CD14-positive monocyte (primary cell): ENCODE results near the gene EPB41L2. TPM values are rescaled to one million over a fixed set of nuclear protein-coding genes. Genes with fewer than 3 reads are reported as not detected.

Experiments used
- DNase-seq, 3 donors: peaks; one replicate each; pipeline ENCODE4 v3.0.0-alpha.2; 2011 to 2022
- H2AFZ ChIP-seq: 2 replicates; pipeline ENCODE4 v1.6.0; 2012; ENCODE audit warnings: mild to moderate bottlenecking, low read depth, low read length, inconsistent platforms; ENCODE audit not compliant: insufficient read depth, poor library complexity, severe bottlenecking
- H3K27ac ChIP-seq, 2 donors: 1 replicate in 1 of 2; 2 replicates in 1 of 2; pipeline ENCODE4 v1.5.1; 2012 to 2013; ENCODE audit warnings: low read length in 2 of 2, control low read depth in 1 of 2, inconsistent platforms in 1 of 2, low read depth in 1 of 2, mild to moderate bottlenecking in 1 of 2
- H3K27me3 ChIP-seq, 2 donors: one replicate each; pipeline versions ENCODE4 v1.6.0 to v1.6.1; 2011 to 2013; ENCODE audit warnings: low read length in 2 of 2; ENCODE audit not compliant: control insufficient read depth in 2 of 2, insufficient read depth in 2 of 2
- H3K36me3 ChIP-seq, 2 donors: replicated peaks in 1 of 2; 1 replicate in 1 of 2; 2 replicates in 1 of 2; pipeline versions ENCODE4 v1.5.1 to v1.6.1; 2012 to 2013; ENCODE audit warnings: low read length in 2 of 2, control low read depth in 1 of 2, inconsistent platforms in 1 of 2, mild to moderate bottlenecking in 1 of 2; ENCODE audit not compliant: insufficient read depth in 2 of 2, control insufficient read depth in 1 of 2
- H3K4me1 ChIP-seq, 2 donors: 1 replicate in 1 of 2; 2 replicates in 1 of 2; pipeline versions ENCODE4 v1.5.1 to v1.6.1; 2012 to 2013; ENCODE audit warnings: low read length in 2 of 2, control low read depth in 1 of 2, inconsistent platforms in 1 of 2, mild to moderate bottlenecking in 1 of 2, moderate library complexity in 1 of 2; ENCODE audit not compliant: insufficient read depth in 2 of 2, control insufficient read depth in 1 of 2
- H3K4me2 ChIP-seq: replicated peaks from 2 replicates; pipeline ENCODE3; 2012; ENCODE audit warnings: low read length, moderate library complexity, mild to moderate bottlenecking; ENCODE audit not compliant: poor library complexity, severe bottlenecking; ENCODE audit errors: extremely low read depth
- H3K4me3 ChIP-seq, 3 experiments: fragments of 200-600 bp in 1 of 3; sonication (generic) in 1 of 3; replicated peaks in 1 of 3; 1 replicate in 2 of 3; 2 replicates in 1 of 3; pipeline ENCODE4 v1.5.1; 2011 to 2013; ENCODE audit warnings: low read length in 3 of 3, mild to moderate bottlenecking in 3 of 3, control low read depth in 2 of 3, low read depth in 2 of 3, inconsistent platforms in 1 of 3, moderate library complexity in 1 of 3
- H3K79me2 ChIP-seq: 2 replicates; pipeline ENCODE4 v1.6.0; 2012; ENCODE audit warnings: mild to moderate bottlenecking, control low read depth, inconsistent platforms, low read length, moderate library complexity; ENCODE audit not compliant: insufficient read depth
- H3K9ac ChIP-seq: 2 replicates; pipeline ENCODE4 v1.6.0; 2017; ENCODE audit warnings: low read length, mild to moderate bottlenecking; ENCODE audit not compliant: insufficient read depth, poor library complexity, severe bottlenecking
- H3K9me3 ChIP-seq, 2 donors: replicated peaks in 1 of 2; 1 replicate in 1 of 2; 2 replicates in 1 of 2; pipeline versions ENCODE4 v1.5.1 to v1.6.1; 2012 to 2013; ENCODE audit warnings: low read length in 2 of 2, control low read depth in 1 of 2; ENCODE audit not compliant: control insufficient read depth in 1 of 2, insufficient read depth in 1 of 2
- H4K20me1 ChIP-seq: 2 replicates; pipeline ENCODE4 v1.6.0; 2012; ENCODE audit warnings: mild to moderate bottlenecking, low read length, control low read depth, moderate library complexity; ENCODE audit not compliant: insufficient read depth
- H3K27ac Mint-ChIP-seq, 7 donors: one replicate each; pipeline ENCODE4 v1.8.0; 2020; ENCODE audit warnings: mild to moderate bottlenecking in 7 of 7, mixed read lengths in 7 of 7, moderate library complexity in 6 of 7, inconsistent platforms in 2 of 7
- H3K27me3 Mint-ChIP-seq, 3 donors: one replicate each; pipeline ENCODE4 v1.8.0; 2021 to 2022; ENCODE audit warnings: low read depth in 3 of 3, mild to moderate bottlenecking in 3 of 3, mixed read lengths in 3 of 3, moderate library complexity in 3 of 3, inconsistent platforms in 1 of 3
- H3K36me3 Mint-ChIP-seq, 2 donors: one replicate each; pipeline ENCODE4 v1.8.0; 2020; ENCODE audit warnings: mixed read lengths in 2 of 2, inconsistent platforms in 1 of 2, mild to moderate bottlenecking in 1 of 2
- H3K4me1 Mint-ChIP-seq: one replicate; pipeline ENCODE4 v1.8.0; 2020; ENCODE audit warnings: mild to moderate bottlenecking, mixed read lengths
- H3K4me3 Mint-ChIP-seq, 2 donors: one replicate each; pipeline ENCODE4 v1.8.0; 2020; ENCODE audit warnings: mild to moderate bottlenecking in 2 of 2, mixed read lengths in 2 of 2, moderate library complexity in 1 of 2
- H3K9me3 Mint-ChIP-seq, 7 donors: one replicate each; pipeline ENCODE4 v1.8.0; 2020 to 2022; ENCODE audit warnings: mixed read lengths in 7 of 7, mild to moderate bottlenecking in 6 of 7, moderate library complexity in 6 of 7, inconsistent platforms in 2 of 7
- CTCF ChIP-seq: fragments of 200-600 bp; IDR thresholded peaks from one replicate; pipeline ENCODE4 v1.8.0; 2022; ENCODE audit warnings: antibody characterized with exemption, mild to moderate bottlenecking
- WGBS: methylation state at CpG from one replicate; pipeline ENCODE4 v1.1.5; 2013; ENCODE audit warnings: missing lambda C conversion rate; ENCODE audit not compliant: insufficient coverage; 5-methylcytosine and 5-hydroxymethylcytosine counted together
- intact Hi-C, 2 donors: fragments of 100-400 bp; cut with micrococcal nuclease; formaldehyde crosslinking; loops; one replicate each; pipeline versions ENCODE4 v1.15.0 to v1.15.1; 2023
- polyA plus RNA-seq, 3 donors: library from polyadenylated mRNA; depleted of rRNA in 1 of 3; unstranded in 2 of 3; stranded (reverse) in 1 of 3; fragments of 300-500 nt in 2 of 3; fragments of >200 nt in 1 of 3; fragmentation: Illumina TruSeq in 2 of 3; gene quantifications; 1 replicate in 2 of 3; 2 replicates in 1 of 3; pipeline ENCODE4 v1.2.3, GENCODE V29; 2012 to 2021

The EPB41L2 gene
- polyA plus RNA-seq, 3 donors, result 3.4 to 7.2 (median 4.6) TPM

GRCh38 chr6:130859161-130859867 is 203.7 kb downstream of the EPB41L2 start:
- H3K79me2 ChIP-seq, result no peaks in the 10 kb centered on the region
- no peak overlapping the region for H3K4me3 Mint-ChIP-seq
- TF ChIP-seq CTCF, result no peak
- no peaks in the 10 kb centered on the region for H3K27me3 Mint-ChIP-seq
- H3K9me3 ChIP-seq, result no peaks in the 10 kb centered on the region
- no peak overlapping the region for H3K27ac Mint-ChIP-seq
- no peaks in the 10 kb centered on the region for H3K36me3 ChIP-seq
- H3K9ac ChIP-seq, result no peak overlapping the region
- H3K27me3 ChIP-seq, result no peaks in the 10 kb centered on the region
- no peak overlapping the region for H3K4me3 ChIP-seq
- intact Hi-C loops, result no loop called here
- H4K20me1 ChIP-seq, result no peaks in the 10 kb centered on the region
- peaks cover 0 to 2% (median 0%) of the 10 kb centered on the region in 7 donors for H3K9me3 Mint-ChIP-seq
- H3K4me1 ChIP-seq, result no peaks in the 10 kb centered on the region
- DNase-seq, result no peak
- H2AFZ ChIP-seq, result no peak overlapping the region
- H3K4me2 ChIP-seq, result no peak overlapping the region
- H3K4me1 Mint-ChIP-seq, result no peaks in the 10 kb centered on the region
- 93% methylated on average over 3 of the region's 11 CpGs for WGBS
- H3K27ac ChIP-seq, result no peak overlapping the region
- peaks cover 6 to 7% of the 10 kb centered on the region in 2 donors for H3K36me3 Mint-ChIP-seq

- no peak overlapping the region for H3K9ac ChIP-seq
- WGBS, result 100% methylated on average over 1 of the region's 2 CpGs
- Mint-ChIP-seq H3K27me3 (no peaks in the 10 kb centered on the region), H3K36me3 (peaks cover 3 to 7% of the 10 kb centered on the region in 2 donors), H3K9me3 (peaks cover 0 to 2% (median 0%) of the 10 kb centered on the region in 7 donors), H3K4me1 (no peaks in the 10 kb centered on the region), H3K4me3 (no peak overlapping the region), H3K27ac (no peak overlapping the region)
- no peaks in the 10 kb centered on the region for H4K20me1 ChIP-seq
- no peak overlapping the region for H3K4me3 ChIP-seq
- H3K36me3 ChIP-seq, result no peaks in the 10 kb centered on the region
- intact Hi-C loops, result no loop called here
- H3K79me2 ChIP-seq, result no peaks in the 10 kb centered on the region
- H3K27me3 ChIP-seq, result no peaks in the 10 kb centered on the region
- no peak for DNase-seq
- no peak overlapping the region for H3K27ac ChIP-seq
- no peak overlapping the region for H2AFZ ChIP-seq
- H3K9me3 ChIP-seq, result no peaks in the 10 kb centered on the region
- no peak overlapping the region for H3K4me2 ChIP-seq
- no peak for TF ChIP-seq CTCF
- H3K4me1 ChIP-seq, result no peaks in the 10 kb centered on the region
These were observed 204.4 kb downstream of the EPB41L2 start for GRCh38 chr6:130858498-130859160.
